HG02610 (cell line): ENCODE measurements around the gene CD46.

ENCODE experiments used
- ATAC-seq: cut with Tn5 transposase; IDR thresholded peaks from one replicate; pipeline ENCODE4 v1.9.1; 2021; ENCODE audit warnings: mild to moderate bottlenecking, moderate library complexity; ENCODE audit not compliant: unreplicated experiment

CD46 gene

GRCh38 chr1:207793327-207793726 is 41.5 kb downstream of the CD46 start:
- no peak for ATAC-seq

- no peak for ATAC-seq
These were observed 43.0 kb downstream of the CD46 start for GRCh38 chr1:207794861-207795260.

- peak; percentile 73 for ATAC-seq
These were observed 45.5 kb downstream of the CD46 start for GRCh38 chr1:207797229-207797973.

DNA sequence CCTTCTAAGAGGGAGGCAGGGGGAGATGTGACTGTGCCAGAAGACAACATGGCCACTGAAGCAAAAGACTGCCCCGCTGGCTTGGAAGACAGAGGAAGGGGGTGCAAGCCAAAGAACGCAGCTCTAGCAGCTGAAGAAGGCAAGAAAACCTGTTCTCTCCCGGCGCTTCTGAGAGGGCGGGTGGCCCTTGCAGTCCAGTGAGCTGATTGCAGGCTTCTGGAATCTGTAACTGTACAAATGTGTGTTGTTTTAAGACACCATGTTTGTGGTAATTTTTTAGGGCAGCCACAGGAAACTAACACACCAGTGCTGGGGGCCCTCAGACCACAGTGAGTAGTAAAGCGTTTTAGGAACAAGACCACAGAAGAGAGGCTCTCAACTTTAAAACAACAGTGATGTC is 47.0 kb downstream of the CD46 start:
- no peak for ATAC-seq

GRCh38 chr1:207799989-207800648 is 48.3 kb downstream of the CD46 start:
- no peak for ATAC-seq

DNA sequence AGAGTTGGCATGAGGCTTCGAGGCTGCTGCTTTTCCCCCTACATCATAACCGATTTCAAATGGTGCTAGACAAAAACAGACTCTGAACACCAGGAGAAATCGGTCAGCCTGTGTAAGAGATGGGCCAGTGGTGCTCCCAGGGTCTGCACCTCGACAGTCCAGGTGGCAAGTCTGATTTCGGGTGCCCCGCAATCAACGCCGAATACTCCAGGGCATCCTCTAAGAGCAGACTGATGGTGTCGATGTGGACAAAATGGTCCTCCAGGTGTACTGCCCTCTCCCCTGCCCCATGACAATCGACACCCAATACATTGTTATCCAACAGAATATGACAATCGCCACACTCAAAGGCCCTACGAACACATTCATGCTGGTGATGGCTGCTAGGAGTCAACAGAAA is 50.0 kb downstream of the CD46 start:
- ATAC-seq: no peak

DNA sequence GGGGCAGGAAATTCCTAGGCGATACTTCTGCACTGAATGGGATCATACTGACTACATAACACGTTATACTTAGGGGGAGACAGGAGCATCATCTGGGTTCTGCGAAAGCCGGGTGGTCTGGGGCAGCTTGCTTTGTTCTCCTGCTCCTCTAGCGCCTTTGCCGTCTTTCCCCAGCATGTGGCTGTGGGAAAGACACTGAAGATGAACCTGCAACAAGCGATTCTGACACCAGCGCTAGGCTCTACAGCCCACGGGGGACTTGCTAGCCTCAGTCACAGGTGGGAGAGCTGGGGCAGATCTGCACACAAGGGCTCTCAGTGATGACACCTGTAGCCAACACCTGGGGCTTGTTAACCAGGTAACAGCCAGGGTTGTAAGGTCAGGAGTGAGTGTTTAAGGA is 51.8 kb downstream of the CD46 start:
- no peak for ATAC-seq

- no peak for ATAC-seq
These were observed 53.0 kb downstream of the CD46 start for GRCh38 chr1:207804721-207805468.

- no peak for ATAC-seq
These were observed 54.1 kb downstream of the CD46 start for GRCh38 chr1:207805841-207806421.

GRCh38 chr1:207806531-207807325 is 54.9 kb downstream of the CD46 start:
- ATAC-seq: no peak

GRCh38 chr1:207807326-207807689 is 55.5 kb downstream of the CD46 start:
- ATAC-seq: no peak

GRCh38 chr1:207807690-207808321 is 56.0 kb downstream of the CD46 start:
- ATAC-seq: no peak

DNA sequence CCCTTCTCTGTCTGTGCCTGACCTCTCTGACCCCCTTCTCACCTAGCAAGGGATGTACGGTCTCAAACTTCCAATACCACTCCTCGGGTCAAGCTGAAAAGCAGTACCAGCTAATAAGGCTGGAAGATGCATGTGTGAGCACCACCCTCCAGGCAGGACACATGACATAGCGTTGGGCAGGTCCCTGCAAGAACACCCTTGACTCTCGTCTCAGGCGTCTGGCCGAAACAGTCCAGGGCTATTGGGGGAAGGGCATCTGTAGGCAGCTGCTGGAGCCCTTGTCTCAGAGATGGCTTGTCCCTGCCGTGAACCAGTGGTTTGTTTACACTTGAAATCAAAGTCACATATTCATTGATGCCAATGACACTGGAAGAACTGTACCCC is 56.5 kb downstream of the CD46 start:
- no peak for ATAC-seq

- no peak for ATAC-seq
These were observed 57.2 kb downstream of the CD46 start for GRCh38 chr1:207808911-207809555.

- ATAC-seq: no peak
These were observed 58.3 kb downstream of the CD46 start for GRCh38 chr1:207810173-207810572.

- ATAC-seq: no peak
These were observed 58.9 kb downstream of the CD46 start for GRCh38 chr1:207810606-207811295.

GRCh38 chr1:207811319-207811718 is 59.5 kb downstream of the CD46 start:
- ATAC-seq: no peak

- no peak for ATAC-seq
These were observed 60.3 kb downstream of the CD46 start for GRCh38 chr1:207811920-207812720.
